ENCODE measurements around the gene SPATA19.

DNA sequence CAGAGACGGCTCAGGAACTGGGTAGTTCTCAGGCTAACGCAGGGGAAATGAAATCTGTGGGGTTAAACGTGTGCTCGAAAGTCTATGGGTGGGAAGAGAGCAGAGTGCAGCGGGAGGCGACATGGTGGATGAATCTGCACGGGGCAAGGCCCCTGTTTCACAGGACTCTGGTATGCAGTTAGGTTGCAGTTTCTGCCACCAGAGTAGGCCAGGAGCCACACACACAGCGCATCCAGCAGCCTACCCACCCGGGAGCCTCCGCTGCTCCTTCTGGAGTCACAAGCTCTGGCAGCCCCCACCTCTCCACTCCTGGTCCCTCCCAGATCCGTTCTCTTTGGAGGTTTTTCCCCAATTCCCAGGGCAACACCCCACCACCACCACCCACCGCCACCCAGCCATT lies 27.0 kb downstream of the SPATA19 start:
- TF ChIP-seq EZH2 (IDR thresholded peaks at IDR 0.05) (no peak), POLR2AphosphoS5 (IDR thresholded peaks at IDR 0.05; ENCODE audit: borderline replicate concordance, low read depth, low read length) (no peak), FOXP2 (optimal IDR thresholded peaks at IDR 0.05; ENCODE audit: control extremely low read depth, extremely low read length, insufficient read depth) (no peak)

Data from SK-N-MC (cell line).